Stimulated activated CD8-positive, alpha-beta memory T cell treated with anti-CD3 and anti-CD28 coated beads, Interleukin-12 subunit alpha, Interleukin-12 subunit beta, amount 100 ng/mL, for 24 hours (primary cell): Measurements from ENCODE around the gene PTPRD.

Source experiments
- DNase-seq: peaks from one replicate; pipeline ENCODE4 v3.0.0-alpha.2; 2020; ENCODE audit errors: extremely low read depth

Gene PTPRD

DNA sequence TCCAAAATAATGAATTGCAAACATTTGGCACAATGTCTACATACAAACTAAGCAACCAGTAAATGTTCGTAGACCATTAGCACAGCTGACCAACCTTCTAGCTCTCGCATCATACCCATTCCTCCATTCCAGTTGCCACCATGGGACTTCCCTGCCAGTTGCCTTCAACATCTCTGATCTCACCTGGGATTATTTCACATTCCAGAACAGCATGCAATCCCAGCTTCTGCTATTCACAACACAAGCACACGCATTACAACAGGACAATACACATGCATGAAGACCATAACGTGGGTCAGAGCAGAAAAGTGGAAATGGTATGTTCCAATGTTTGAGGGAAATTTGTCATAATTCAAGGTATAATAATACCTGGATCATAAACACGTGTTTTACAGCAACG lies 1965.0 kb downstream of the PTPRD start:
- DNase-seq, result no peak

DNA sequence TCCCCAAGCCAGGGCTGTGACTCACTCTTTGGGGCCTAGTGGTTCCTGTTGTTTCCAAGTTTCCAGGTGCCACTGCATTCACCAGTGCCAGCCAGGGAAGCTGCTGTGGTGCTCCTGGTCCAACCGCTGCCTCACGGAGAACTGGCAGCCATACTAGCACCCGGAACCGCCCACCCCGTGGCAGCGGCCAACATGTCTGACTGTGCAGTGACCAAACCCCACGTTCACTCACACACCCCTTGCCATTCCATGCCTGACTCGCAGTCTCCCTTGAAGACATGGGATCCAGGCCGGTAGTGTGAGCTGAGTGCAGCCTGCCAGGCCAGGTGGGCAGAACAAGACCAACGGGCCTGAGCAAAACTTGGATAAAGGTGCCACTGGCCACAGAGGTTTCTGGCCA lies 1968.2 kb downstream of the PTPRD start:
- no peak for DNase-seq

DNA sequence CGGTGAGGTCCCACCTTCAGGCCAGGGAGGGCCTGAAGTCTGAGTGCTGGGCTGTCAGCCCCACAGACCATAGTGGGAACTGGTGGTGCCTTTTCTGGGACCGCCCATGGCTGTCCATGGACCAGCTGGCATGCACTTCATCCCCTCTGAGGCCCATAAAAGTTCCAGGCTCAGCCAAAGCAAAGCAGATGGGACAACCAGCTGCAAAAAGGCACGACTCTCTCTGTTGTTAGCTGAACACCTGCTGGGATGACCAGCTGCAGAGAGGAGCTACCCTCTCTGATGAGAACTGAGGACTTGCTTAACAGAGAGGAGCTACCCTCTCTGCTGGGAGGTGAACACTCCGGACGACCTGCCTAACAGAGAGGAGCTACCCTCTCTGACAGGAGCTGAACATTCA lies 1968.9 kb downstream of the PTPRD start:
- no peak for DNase-seq

DNA sequence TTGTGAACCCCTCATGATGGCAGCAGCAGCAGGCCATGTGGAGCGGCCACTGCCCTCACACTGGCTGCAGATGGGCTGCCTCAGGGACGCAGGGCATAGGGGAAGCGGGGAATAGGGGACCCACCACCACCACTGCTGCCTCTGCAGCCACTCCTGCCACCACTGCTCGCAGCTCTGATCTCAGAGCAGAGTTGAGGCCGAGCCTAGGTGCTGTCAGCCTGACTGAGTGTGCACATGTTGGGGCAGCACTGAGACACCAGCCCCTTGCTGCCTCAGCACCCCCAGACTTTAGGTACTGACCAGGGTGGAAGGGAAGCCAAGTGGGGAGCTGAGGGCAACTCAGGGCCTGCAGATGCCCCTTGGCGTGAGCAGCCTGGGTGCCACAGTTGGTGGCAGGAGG lies 1969.3 kb downstream of the PTPRD start:
- no peak for DNase-seq

DNA sequence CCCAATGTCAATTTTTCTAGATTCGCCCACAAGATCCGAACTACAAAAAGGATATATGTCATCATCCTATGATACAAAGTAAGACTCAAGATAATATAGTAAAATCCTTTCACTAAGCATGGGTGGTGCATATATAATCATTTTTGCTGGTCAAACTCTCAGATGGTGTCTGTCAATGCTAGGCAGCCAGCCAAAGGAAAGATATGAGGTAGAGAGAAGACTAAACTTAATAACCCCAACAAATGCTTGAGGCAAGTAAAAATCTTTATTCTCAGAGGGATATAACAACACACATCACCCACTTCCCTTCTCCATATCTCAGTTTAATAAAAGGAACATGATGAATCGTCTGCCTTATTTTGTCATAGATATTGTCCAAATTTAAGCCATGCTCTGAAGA lies 1972.0 kb downstream of the PTPRD start:
- DNase-seq, result no peak

DNA sequence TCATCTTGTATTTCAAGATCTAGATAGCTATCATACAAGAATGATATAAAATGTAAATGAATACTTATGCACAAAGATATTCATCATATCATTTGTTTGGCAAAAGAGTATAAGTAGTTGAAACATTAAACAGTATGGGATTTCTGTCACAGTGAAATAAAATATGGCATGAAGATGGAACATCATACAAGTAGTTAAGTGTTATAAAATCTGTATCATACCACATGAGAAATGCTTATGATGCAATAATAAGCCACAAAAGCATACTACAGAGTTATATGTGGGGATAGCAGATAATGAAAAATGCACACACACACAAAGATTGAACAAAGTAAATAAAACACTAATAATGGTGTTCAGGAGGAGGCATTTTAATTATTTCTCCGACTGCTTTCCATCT lies 1975.2 kb downstream of the PTPRD start:
- DNase-seq, result no peak

DNA sequence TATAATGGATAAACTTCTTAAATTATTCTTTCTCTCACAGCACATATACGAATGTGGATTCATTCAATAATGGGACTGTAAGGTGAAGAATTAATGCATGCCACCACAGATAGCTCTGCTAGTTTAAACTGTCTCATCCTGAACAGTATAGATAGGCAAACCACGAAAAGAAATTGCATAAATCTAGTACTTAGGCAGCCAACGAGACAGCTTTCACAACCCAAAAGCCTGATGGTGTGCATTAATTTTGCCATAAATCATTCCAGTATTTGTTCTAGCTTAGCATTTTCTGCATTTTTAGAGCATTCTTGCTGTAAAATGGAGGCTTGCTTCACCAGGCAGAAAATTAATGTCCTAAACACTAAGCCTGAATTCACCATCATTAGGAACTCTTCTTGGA lies 1979.0 kb downstream of the PTPRD start:
- no peak for DNase-seq

DNA sequence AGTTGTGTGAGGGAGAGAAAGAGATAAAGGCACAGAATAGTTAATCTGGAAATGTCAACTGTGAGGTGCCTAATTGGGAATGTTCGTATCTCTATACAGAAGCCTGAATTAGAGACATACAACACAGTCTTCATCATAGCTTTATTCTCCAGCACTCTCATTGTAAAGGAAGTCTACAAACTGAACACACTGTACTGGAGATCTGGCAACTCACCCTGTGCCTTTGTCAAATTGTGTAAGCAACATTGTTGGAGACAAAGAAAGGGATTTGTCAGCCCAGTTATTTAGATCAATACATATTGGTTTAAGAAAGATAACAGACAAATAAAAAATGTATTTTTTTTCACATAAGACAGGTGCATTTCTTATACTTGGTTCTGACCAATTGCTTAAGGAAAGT lies 1980.3 kb downstream of the PTPRD start:
- DNase-seq, result no peak

DNA sequence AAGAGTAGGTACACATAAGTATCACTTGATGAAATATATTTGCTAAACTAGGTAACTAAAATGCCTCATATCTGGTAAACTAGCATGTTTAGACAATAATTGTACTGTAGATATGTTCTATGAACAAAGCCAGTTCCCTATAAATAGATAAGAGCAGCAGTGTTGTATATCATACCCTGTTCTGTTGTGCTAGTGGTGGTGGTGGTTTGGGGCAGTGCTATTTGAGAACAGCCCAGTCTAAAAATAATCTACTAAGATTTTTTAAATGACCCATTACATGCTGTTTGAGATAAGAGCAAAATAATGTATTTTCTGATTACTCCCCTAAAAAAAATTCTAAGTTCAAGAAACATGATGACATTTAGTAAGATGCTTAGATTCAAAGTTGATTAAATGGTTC lies 1984.0 kb downstream of the PTPRD start:
- DNase-seq, result no peak

DNA sequence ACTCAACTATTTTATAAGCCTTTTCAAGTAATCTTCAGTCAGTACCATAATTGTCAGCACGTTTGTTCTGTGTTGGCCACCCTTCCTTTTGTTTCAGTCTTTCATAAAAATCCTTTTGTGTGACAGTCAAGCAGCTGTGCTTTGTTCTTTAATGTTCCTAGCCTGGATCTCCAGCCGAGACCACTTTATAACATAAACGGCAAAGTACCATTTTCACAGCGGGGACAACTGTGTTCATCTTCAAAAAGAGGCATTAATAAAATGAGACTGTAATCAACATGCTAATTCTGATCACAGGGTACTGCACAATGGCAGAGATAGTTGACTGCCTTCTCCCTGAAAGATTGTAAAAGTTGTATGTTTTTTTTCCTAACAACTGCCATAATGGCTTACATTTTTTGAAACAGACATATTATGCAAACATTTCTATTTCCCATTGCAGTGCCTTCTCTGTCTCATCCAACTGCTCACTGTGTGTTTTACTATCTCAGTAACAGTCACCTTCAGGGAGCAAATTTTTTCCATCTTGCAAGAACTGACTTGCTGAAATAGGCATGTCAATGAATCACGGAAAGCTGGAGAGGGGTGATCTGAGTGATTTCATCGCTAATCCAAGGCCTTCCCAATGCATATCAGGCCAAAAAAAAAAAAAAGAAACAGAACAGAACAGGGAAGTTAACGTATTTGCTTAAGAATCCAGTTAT lies 1984.7 kb downstream of the PTPRD start:
- DNase-seq, result no peak

DNA sequence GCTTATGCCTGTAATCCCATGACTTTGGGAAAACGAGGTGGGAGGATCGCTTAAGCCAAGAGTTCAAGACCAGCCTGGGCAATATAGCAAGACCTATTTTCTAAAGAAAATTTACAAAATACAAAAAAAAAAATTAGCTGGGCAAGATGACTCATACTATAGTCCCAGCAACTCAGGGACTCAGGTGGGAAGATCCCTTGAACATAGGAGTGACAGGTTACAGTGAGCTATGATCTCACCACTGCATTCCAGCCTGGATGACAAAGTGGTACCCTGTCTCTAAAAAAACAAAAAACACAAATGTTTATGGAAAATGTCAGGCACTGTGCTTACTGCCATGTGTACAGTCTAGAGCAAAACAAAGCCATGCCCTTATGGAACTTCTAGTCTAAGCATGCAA lies 1989.9 kb downstream of the PTPRD start:
- no peak for DNase-seq

DNA sequence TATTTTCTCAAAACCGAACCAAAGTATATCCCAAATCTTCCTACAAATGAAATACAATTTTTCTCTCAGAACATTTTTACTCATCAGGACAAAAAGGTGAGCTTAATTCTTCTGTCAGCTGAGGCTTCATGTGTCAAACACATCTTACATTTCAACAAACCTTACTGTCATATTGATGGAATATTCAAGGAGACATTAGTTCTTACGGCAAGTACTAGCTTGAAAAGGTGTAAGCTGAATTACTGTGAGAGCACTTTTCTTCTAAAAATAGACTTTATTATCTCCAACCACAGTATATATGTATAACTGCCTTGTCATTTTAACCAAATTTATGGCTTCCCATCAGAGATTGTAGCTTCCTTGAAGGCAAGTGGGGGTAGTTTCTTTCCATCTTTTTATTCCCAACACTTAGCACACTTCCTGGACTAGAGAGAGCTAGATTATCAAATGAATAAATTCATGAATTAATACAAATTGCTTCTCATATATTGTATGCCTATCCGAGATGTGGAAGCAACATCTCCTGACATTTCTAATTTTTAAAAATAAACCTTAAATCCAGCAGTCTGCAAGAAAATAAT lies 1990.5 kb downstream of the PTPRD start:
- DNase-seq, result no peak

DNA sequence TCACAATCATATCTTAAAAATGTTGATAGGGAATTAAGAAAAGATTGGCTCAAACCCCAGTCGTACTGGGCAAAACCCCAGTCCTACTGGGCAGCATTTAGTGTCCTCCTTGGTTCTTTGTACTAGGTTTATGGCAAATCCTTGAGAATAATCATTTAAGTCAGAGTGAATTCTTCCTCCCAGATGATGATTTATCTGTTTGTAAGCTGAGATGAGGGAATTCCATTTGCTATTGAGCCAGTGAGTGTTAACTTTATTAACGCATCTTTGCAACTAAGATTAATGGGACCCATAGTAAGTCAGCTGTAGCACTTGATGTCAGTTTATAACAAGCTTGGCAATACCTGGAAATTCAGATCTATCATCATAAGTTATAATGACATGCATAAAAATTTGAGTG lies 1991.4 kb downstream of the PTPRD start:
- no peak for DNase-seq

DNA sequence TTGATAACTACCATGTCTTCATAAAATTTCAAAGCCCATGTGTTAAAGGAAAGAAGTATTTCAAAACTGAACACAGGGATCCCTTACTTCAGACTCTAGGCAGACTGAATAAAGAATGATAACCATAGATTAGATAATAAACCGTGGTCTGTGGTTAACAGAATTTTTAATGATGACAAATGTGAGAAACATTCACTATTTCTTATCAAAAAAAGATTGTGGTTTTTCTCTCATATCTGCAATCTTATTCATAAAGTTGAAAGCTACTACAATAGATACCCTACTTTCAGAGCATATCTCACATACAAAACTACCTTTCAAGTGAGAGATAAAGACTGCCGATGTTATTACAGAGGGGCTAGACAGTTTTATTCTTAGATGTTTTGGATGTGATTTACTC lies 1996.4 kb downstream of the PTPRD start:
- no peak for DNase-seq

DNA sequence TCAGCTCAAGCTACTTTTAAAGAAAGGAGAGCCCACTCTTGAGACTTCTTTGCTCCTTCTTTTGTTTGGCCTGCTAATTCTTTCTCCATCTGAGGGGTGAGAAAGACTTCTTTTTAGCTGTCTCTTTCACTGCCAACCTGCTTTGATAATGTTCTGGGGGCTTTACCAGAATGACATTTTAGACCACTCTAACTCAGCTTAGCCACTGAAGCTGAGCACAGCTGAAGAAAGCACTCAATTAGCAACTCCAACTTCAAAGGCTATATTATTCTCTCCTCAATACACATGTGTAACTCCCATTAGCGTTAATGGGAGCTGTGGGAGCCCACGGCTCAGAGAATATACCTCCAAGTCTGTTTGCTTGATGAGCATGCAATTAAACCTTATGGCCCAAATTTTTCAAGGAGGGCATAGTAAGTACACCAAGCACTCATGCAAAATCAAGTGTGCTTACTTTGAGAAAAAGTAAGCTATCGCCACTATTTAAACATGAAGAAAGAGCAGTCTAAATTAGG lies 1997.8 kb downstream of the PTPRD start:
- DNase-seq, result no peak

DNA sequence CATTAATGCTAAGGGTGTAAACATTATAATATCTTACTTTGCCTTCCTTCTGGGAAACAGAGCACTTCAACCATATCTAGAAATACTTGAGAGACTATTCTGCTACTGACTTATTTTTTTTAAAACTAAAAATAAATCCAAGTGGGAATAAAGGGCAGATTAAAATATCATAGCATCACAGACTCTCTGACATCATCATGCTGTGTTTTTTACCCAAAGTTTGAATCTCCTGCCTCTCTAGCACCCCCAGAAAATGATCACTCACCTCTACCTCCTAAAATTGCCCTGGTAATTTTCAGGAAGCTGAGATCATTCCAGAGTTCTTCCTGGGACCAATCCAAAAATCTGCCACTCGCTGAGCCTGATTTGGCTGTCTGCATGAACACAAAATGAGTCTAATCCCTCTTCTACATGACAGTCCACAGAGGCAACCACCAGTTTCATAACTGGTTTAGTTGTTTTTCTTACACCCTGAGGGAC lies 1999.4 kb downstream of the PTPRD start:
- DNase-seq, result no peak

DNA sequence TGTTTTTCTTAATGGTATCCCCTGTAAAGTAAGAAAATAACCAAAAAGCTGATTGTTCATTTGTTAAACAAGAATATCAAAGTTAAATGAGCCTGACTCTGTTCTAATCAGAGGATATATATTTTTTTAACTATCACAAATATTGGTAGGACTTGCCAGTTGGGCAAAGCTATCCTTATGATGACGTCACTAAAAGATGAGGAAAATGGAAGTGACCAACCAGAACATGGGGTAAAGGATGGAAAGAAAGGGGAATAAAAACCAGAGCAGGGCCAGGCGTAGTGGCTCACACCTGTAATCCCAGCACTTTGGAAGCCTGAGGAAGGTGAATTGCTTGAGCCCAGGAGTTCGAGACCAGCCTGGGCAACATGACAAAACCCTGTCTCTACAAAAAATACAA lies 2001.6 kb downstream of the PTPRD start:
- DNase-seq, result no peak

DNA sequence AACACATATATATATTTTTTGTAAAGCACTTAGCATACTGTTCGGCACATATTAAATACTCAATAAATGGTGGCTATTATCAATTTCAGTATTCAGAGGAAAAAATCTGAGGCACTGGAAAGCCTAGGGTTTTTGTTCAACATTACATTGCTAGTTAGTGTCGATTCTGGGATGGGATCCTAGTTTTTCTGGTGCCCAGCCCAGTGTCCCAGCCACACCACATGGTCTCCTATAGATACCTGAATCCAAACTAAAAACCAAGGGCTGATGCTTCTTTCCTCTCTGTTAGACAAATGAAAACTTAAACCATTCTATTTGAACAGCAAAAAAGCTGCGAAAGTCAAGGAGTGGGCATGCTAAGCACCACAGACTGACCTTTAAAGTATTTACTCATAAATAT lies 2002.5 kb downstream of the PTPRD start:
- DNase-seq, result no peak

DNA sequence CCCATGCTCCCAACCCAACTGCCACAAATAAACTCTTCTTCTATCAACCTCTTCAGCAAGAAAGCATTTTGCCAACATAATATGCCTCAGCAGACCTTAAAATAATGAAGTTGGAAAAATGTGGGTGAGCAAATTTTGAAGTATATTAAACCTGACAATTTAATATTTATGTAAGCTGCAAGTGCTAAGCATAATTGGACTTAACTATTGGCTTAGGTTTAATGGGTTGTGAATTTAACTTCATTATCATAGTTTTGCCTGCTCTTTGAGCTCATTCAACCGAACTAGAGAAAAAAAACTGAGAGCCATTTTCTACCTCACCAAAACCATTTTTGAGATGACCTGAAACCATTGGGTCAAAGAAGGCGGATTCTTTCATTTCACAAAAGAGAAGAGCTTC lies 2007.7 kb downstream of the PTPRD start:
- DNase-seq, result no peak

DNA sequence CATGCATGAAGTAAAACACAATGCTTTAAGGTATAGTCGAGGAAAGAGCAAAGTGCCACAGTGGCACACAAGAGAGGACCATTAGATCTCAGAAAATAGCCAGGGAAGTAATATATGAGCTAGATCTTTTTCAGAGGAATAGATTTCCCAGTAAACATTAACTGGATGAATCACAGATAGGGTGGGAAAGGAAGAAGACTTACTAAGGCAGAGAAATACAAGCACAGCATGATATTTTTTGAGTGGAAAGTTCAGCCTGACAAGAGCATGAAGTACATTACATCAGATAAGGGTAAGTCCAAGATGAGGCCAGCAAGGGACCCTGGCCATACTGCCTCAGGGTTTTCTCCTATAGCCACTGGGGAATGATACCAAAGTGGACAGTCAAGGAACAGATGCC lies 2008.6 kb downstream of the PTPRD start:
- no peak for DNase-seq

DNA sequence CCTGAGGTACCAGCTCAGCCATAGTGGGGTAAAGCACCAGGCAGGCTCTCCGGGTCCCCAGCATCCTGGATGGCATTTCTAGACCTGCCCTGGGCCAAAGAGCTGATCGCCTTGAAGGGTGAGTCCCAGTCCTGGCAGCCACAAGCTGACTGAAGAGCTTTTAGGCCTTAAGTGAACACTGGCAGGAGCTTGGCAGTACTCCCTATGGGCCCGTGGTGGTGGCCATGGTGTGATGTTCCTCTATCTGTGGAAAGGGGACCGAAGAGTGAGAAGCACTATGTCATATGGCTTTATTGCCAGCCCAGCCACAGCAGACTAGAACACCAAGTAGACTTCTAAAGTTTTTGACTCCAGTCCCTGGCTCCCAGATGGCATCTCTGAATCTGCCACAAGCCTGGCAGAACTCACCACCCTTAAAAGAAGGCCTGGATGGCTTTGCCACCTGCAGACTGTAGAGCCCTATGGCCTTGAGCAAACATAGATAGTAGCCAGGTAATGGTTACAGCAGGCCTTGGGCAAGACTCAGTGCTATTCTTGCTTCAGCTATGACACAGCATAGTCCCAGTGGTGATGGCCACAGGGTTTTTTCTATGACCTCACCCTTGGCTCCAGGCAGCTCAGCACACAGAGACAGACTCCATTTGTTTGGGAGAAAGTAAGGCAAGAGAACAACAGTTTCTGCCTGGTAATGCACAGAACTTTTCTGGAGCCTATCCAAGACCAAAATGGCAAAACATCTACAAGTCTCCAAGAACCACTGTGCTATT lies 2011.7 kb downstream of the PTPRD start:
- no peak for DNase-seq

DNA sequence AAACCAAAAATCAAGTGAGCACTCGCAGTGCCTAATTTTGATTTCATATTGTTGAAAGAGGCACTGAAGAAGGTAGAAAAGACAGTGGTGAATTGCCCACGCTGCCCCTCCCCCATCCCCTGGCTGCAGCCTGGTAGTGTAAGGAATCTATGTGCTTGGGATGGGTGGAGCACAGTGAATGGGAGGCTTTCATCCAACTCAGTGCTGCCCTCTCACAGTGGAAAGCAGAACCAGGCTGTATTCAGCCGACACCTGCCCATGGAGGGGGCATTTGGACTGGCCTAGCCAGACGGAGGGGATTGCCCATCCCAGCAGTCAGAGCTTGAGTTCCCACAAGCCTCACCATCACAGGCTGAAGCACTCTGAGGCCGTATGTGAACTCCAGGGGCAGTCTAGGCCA lies 2012.9 kb downstream of the PTPRD start:
- no peak for DNase-seq

DNA sequence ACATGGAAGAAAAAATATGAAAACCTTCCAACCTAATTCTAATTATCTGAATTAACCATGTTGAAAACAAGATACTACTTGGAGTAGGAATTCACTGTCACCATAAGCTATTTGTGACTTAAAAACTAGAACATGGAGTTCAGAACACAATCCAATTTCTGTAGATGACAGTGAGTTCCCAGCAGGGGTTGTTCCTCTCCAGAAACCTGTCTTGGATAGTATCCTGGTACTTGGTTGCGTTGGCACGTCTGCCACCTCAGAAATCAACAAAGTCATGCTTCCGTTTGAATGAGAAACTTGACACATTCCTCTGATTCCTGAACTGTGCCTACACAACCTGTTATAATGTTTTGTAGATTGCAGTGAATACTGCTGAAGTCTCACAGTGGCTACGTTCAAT lies 2023.3 kb downstream of the PTPRD start:
- DNase-seq, result no peak
